HL-60 (cell line): ENCODE measurements around the gene PKDREJ.

Experiments used
- DNase-seq, 2 experiments: peaks; one replicate each; pipeline ENCODE4 v3.0.0-alpha.2; 2010 to 2020; ENCODE audit warnings: low read depth in 1 of 2, low spot score in 1 of 2
- H3K27ac ChIP-seq: fragments of 250-450 bp; sonication (Bioruptor Pico); replicated peaks from 2 replicates; pipeline ENCODE4 v1.5.1; 2020; ENCODE audit warnings: mild to moderate bottlenecking, moderate library complexity
- H3K27me3 ChIP-seq: fragments of 250-450 bp; sonication (Bioruptor Pico); 2 replicates; pipeline ENCODE4 v1.5.1; 2021; ENCODE audit warnings: mild to moderate bottlenecking, moderate library complexity; ENCODE audit not compliant: insufficient read depth, poor library complexity, severe bottlenecking
- H3K4me3 ChIP-seq: replicated peaks from 2 replicates; pipeline ENCODE4 v1.5.1; 2011; ENCODE audit warnings: mild to moderate bottlenecking, control low read depth, low read length; ENCODE audit not compliant: insufficient read depth
- CTCF ChIP-seq: IDR thresholded peaks from one replicate; pipeline ENCODE4 v1.5.1; 2011; ENCODE audit warnings: low read length, control low read depth, inconsistent platforms; ENCODE audit not compliant: insufficient read depth
- GABPA ChIP-seq: IDR thresholded peaks from 2 replicates; pipeline ENCODE4 v1.6.1; 2012; ENCODE audit warnings: low read depth
- POLR2AphosphoS5 ChIP-seq: IDR thresholded peaks from 2 replicates; pipeline ENCODE4 v1.6.1; 2012; ENCODE audit warnings: low read depth
- REST ChIP-seq: IDR thresholded peaks from 2 replicates; pipeline ENCODE4 v1.6.1; 2012; ENCODE audit warnings: low read depth; ENCODE audit not compliant: insufficient replicate concordance
- SPI1 ChIP-seq: IDR thresholded peaks from 2 replicates; pipeline ENCODE4 v1.6.1; 2012; ENCODE audit warnings: low read depth, mild to moderate bottlenecking, borderline replicate concordance

Gene PKDREJ

GRCh38 chr22:46240506-46240905, 22.6 kb downstream of the PKDREJ start:
- DNase-seq = peak in 1 of 2 experiments; percentile 55
- Histone ChIP-seq H3K27ac (no peak overlapping the region), H3K4me3 (no peak overlapping the region), H3K27me3 (no peaks in the 10 kb centered on the region)
- peak; percentile 91 for TF ChIP-seq SPI1
- TF ChIP-seq CTCF = no peak
- no peak for TF ChIP-seq REST
- no peak for TF ChIP-seq GABPA
- TF ChIP-seq POLR2AphosphoS5 = no peak

- TF ChIP-seq POLR2AphosphoS5 (no peak), GABPA (no peak), REST (no peak), CTCF (no peak), SPI1 (no peak)
- Histone ChIP-seq H3K27me3 (no peaks in the 10 kb centered on the region), H3K27ac (no peak overlapping the region), H3K4me3 (no peak overlapping the region)
- DNase-seq = no peak
Observed at GRCh38 chr22:46240073-46240472, 23.1 kb downstream of the PKDREJ start.

- peak in 1 of 2 experiments; percentile 44 for DNase-seq
- Histone ChIP-seq H3K27me3 (no peaks in the 10 kb centered on the region), H3K27ac (no peak overlapping the region), H3K4me3 (no peak overlapping the region)
- TF ChIP-seq POLR2AphosphoS5 = peak; percentile 91
- no peak for TF ChIP-seq GABPA
- TF ChIP-seq SPI1 = peak; percentile 54; the same call in 1 of the 2 replicates
Observed at GRCh38 chr22:46239261-46240048, 23.7 kb downstream of the PKDREJ start.

- no peak overlapping the region for H3K4me3 ChIP-seq
- H3K27ac ChIP-seq = no peak overlapping the region
- H3K27me3 ChIP-seq = no peaks in the 10 kb centered on the region
- TF ChIP-seq SPI1 (no peak), REST (no peak), GABPA (no peak), CTCF (no peak)
- DNase-seq = no peak
Observed at GRCh38 chr22:46238541-46238940, 24.6 kb downstream of the PKDREJ start.
